ENCODE measurements around the gene OSR1. TPM values are rescaled to one million over a fixed set of nuclear protein-coding genes. Genes with fewer than 3 reads are reported as not detected.

OSR1 gene
- total RNA-seq, 1 experiment from 2014 or later = 2.6 TPM

DNA sequence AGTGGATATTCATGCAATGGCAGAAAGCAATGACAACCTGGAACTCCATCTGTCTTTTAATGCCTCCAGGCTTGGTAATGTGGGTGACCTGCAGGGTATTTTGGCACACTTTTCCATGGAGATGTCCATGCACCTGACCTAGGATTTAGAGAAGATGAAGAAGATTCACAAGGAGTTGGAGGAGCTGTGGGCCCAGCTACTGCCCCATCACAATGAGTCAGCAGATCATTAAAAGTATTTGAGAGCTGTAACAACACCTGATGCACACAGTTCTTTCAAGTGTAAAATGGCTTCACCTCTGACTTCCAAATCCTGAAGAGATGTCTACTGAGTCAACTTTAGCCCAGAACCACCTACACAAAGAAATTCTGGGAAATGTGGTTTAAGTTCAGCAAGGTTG, 22.1 kb upstream of the OSR1 start:
- H3K27ac ChIP-seq (ENCODE audit: low read depth, low read length) = no peak overlapping the region
- DNase-seq (ENCODE audit: low read depth, low spot score) (no peak), ATAC-seq (no peak)
- BruUV-seq (replicated peaks) = no TSS peak
- no peaks in the 10 kb centered on the region for H4K20me1 ChIP-seq (ENCODE audit: insufficient read depth)
- ChIA-PET CTCF (no interaction called here), POLR2A (no interaction called here), RAD21 (ENCODE audit: low non-redundant PET in 1 of 2, low total read pairs in 2 of 2, uncharacterized antibody in 2 of 2, unreplicated experiment in 2 of 2) (no interaction called here)
- no peaks in the 10 kb centered on the region for H3K27me3 ChIP-seq (ENCODE audit: insufficient read depth, low read length)
- no peaks in the 10 kb centered on the region for H3K9me3 ChIP-seq (ENCODE audit: control insufficient read depth in 1 of 2, insufficient read depth in 1 of 2, low read depth in 1 of 2, low read length in 2 of 2)
- H3K4me2 ChIP-seq (ENCODE audit: low read length) = no peak overlapping the region
- H2AFZ ChIP-seq (ENCODE audit: low read depth, low read length, poor library complexity, severe bottlenecking) = no peak overlapping the region
- no peaks in the 10 kb centered on the region for H3K36me3 ChIP-seq (ENCODE audit: control insufficient read depth in 1 of 2, insufficient read depth in 2 of 2, low read length in 2 of 2)
- H3K4me3 ChIP-seq (replicated peaks in 1 of 2; ENCODE audit: low read depth in 1 of 2, low read length in 2 of 2) = no peak overlapping the region
- H3K9ac ChIP-seq (ENCODE audit: low read length) = no peak overlapping the region
- intact Hi-C loops (cut with micrococcal nuclease) = no loop called here
- no peaks in the 10 kb centered on the region for H3K9me2 ChIP-seq (ENCODE audit: insufficient read depth)
- no peaks in the 10 kb centered on the region for H3K4me1 ChIP-seq (ENCODE audit: control insufficient read depth in 1 of 2, insufficient read depth in 2 of 2, low read length in 2 of 2)
- TF ChIP-seq POLR2A (IDR thresholded peaks at IDR 0.05; ENCODE audit: borderline replicate concordance, extremely low read depth, insufficient read depth, insufficient read length) = no peak
- TF ChIP-seq, protein P1, sequence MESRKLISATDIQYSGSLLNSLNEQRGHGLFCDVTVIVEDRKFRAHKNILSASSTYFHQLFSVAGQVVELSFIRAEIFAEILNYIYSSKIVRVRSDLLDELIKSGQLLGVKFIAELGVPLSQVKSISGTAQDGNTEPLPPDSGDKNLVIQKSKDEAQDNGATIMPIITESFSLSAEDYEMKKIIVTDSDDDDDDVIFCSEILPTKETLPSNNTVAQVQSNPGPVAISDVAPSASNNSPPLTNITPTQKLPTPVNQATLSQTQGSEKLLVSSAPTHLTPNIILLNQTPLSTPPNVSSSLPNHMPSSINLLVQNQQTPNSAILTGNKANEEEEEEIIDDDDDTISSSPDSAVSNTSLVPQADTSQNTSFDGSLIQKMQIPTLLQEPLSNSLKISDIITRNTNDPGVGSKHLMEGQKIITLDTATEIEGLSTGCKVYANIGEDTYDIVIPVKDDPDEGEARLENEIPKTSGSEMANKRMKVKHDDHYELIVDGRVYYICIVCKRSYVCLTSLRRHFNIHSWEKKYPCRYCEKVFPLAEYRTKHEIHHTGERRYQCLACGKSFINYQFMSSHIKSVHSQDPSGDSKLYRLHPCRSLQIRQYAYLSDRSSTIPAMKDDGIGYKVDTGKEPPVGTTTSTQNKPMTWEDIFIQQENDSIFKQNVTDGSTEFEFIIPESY (IDR thresholded peaks at IDR 0.05; ENCODE audit: extremely low read depth, insufficient replicate concordance, low read length) = no peak
- TF ChIP-seq SIN3A (IDR thresholded peaks at IDR 0.05; ENCODE audit: low read depth) = no peak
- TF ChIP-seq RAD21 (IDR thresholded peaks at IDR 0.05; ENCODE audit: low read depth) = no peak
- TF ChIP-seq ZNF274 (IDR thresholded peaks at IDR 0.05; ENCODE audit: low read depth, low read length) = no peak
- TF ChIP-seq CBX3 (IDR thresholded peaks at IDR 0.05; ENCODE audit: low read depth) = no peak
- no peak for TF ChIP-seq EGR1 (IDR thresholded peaks at IDR 0.05; ENCODE audit: low read depth)
- no peak for TF ChIP-seq TCF7L2 (IDR thresholded peaks at IDR 0.05; ENCODE audit: borderline replicate concordance, extremely low read depth, insufficient read depth, insufficient read length)
- no peak for TF ChIP-seq ZFX (IDR thresholded peaks at IDR 0.05)
- TF ChIP-seq EZH2 (IDR thresholded peaks at IDR 0.05) = no peak
- TF ChIP-seq SP1 (IDR thresholded peaks at IDR 0.05; ENCODE audit: low read depth) = no peak
- TF ChIP-seq, protein P2, sequence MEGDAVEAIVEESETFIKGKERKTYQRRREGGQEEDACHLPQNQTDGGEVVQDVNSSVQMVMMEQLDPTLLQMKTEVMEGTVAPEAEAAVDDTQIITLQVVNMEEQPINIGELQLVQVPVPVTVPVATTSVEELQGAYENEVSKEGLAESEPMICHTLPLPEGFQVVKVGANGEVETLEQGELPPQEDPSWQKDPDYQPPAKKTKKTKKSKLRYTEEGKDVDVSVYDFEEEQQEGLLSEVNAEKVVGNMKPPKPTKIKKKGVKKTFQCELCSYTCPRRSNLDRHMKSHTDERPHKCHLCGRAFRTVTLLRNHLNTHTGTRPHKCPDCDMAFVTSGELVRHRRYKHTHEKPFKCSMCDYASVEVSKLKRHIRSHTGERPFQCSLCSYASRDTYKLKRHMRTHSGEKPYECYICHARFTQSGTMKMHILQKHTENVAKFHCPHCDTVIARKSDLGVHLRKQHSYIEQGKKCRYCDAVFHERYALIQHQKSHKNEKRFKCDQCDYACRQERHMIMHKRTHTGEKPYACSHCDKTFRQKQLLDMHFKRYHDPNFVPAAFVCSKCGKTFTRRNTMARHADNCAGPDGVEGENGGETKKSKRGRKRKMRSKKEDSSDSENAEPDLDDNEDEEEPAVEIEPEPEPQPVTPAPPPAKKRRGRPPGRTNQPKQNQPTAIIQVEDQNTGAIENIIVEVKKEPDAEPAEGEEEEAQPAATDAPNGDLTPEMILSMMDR (IDR thresholded peaks at IDR 0.05 in 2 of 3, conservative IDR thresholded peaks at IDR 0.05 in 1 of 3; ENCODE audit: borderline replicate concordance in 1 of 3, insufficient read depth in 1 of 3, low read depth in 2 of 3, low read length in 2 of 3) = no peak
- TF ChIP-seq YY1 (IDR thresholded peaks at IDR 0.05; ENCODE audit: extremely low read depth, insufficient replicate concordance, low read depth, low read length) = no peak
- TF ChIP-seq, protein P3, sequence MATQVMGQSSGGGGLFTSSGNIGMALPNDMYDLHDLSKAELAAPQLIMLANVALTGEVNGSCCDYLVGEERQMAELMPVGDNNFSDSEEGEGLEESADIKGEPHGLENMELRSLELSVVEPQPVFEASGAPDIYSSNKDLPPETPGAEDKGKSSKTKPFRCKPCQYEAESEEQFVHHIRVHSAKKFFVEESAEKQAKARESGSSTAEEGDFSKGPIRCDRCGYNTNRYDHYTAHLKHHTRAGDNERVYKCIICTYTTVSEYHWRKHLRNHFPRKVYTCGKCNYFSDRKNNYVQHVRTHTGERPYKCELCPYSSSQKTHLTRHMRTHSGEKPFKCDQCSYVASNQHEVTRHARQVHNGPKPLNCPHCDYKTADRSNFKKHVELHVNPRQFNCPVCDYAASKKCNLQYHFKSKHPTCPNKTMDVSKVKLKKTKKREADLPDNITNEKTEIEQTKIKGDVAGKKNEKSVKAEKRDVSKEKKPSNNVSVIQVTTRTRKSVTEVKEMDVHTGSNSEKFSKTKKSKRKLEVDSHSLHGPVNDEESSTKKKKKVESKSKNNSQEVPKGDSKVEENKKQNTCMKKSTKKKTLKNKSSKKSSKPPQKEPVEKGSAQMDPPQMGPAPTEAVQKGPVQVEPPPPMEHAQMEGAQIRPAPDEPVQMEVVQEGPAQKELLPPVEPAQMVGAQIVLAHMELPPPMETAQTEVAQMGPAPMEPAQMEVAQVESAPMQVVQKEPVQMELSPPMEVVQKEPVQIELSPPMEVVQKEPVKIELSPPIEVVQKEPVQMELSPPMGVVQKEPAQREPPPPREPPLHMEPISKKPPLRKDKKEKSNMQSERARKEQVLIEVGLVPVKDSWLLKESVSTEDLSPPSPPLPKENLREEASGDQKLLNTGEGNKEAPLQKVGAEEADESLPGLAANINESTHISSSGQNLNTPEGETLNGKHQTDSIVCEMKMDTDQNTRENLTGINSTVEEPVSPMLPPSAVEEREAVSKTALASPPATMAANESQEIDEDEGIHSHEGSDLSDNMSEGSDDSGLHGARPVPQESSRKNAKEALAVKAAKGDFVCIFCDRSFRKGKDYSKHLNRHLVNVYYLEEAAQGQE (IDR thresholded peaks at IDR 0.05; ENCODE audit: low read depth) = no peak
- no peak for TF ChIP-seq FOSL1 (IDR thresholded peaks at IDR 0.05; ENCODE audit: low read depth)
- TF ChIP-seq, protein P4, sequence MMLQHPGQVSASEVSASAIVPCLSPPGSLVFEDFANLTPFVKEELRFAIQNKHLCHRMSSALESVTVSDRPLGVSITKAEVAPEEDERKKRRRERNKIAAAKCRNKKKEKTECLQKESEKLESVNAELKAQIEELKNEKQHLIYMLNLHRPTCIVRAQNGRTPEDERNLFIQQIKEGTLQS (IDR thresholded peaks at IDR 0.05) = no peak
- TF ChIP-seq CEBPB (IDR thresholded peaks at IDR 0.05; ENCODE audit: low read depth) = no peak
- TF ChIP-seq SRF (IDR thresholded peaks at IDR 0.05; ENCODE audit: low read depth) = no peak
- TF ChIP-seq ELF1 (IDR thresholded peaks at IDR 0.05; ENCODE audit: borderline replicate concordance, low read depth) = no peak
- TF ChIP-seq, protein P5, sequence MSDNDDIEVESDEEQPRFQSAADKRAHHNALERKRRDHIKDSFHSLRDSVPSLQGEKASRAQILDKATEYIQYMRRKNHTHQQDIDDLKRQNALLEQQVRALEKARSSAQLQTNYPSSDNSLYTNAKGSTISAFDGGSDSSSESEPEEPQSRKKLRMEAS (IDR thresholded peaks at IDR 0.05) = no peak
- no peaks in the 10 kb centered on the region for H3K79me2 ChIP-seq (ENCODE audit: insufficient read depth, low read length)

All from HCT116 (cell line).